ENCODE data around the gene TMEM141. TPM values are rescaled to one million over a fixed set of nuclear protein-coding genes. Genes with fewer than 3 reads are reported as not detected.

Gene TMEM141
- total RNA-seq, 1 donor from 2014 or later, result 29.2 TPM

DNA sequence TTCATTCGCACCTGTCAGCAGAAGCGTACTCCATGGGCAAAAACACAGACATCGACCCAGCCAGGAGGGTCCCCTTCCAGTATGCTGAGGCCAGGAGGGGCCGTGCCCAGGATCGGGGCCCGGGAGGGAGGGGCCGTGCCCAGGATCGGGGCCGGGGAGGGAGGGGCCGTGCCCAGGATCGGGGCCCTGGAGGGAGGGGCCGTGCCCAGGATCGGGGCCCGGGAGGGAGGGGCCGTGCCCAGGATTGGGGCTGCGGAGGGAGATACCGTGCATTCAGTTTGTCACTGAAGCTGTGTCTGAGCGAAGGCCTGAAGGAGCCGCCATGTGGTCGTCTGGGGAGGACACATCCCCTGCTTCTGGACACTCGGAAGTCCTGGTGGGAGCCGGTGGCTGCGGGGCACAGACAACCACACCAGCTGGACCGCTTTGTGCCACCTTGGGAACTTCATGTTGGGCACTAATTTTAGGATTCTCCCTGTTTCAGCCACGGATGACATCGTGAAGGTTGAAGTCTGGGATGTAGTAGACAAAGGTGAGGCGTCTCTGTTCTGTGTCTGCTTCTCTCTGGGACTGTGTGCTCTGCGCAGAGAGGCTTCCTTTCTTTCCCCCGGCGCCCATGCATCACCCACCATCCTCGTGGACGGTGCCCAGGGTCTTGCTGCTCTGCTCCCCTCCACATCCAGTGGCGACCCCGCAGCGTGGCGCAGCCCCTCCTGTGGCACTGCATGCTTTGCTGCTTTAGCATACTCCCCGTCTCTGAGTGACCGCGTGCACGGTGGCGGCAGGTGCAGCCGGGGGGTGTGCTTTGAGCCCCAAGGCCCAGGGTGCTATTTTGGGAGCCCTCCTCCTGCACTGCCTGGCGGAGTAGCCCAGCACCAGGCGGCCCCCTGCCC lies 34.4 kb downstream of the TMEM141 start:
- Mint-ChIP-seq H3K4me3 (ENCODE audit: unreplicated experiment) (no peak overlapping the region), H3K27ac (ENCODE audit: unreplicated experiment) (no peak overlapping the region), H3K36me3 (ENCODE audit: unreplicated experiment) (peaks cover 4% of the 10 kb centered on the region), H3K4me1 (ENCODE audit: unreplicated experiment) (peaks cover 4% of the 10 kb centered on the region), H3K9me3 (ENCODE audit: unreplicated experiment) (no peaks in the 10 kb centered on the region), H3K27me3 (ENCODE audit: unreplicated experiment) (no peaks in the 10 kb centered on the region)
- no peak for DNase-seq (ENCODE audit: extremely low spot score, unreplicated experiment)
- TF ChIP-seq CTCF (IDR thresholded peaks at IDR 0.05), result no peak

- no peaks in the 10 kb centered on the region for H3K27me3 Mint-ChIP-seq (ENCODE audit: unreplicated experiment)
- H3K4me1 Mint-ChIP-seq (ENCODE audit: unreplicated experiment), result no peaks in the 10 kb centered on the region
- no peak overlapping the region for H3K4me3 Mint-ChIP-seq (ENCODE audit: unreplicated experiment)
- H3K27ac Mint-ChIP-seq (ENCODE audit: unreplicated experiment), result no peak overlapping the region
- DNase-seq (ENCODE audit: extremely low spot score, unreplicated experiment), result no peak
- TF ChIP-seq CTCF (IDR thresholded peaks at IDR 0.05), result no peak
- no peaks in the 10 kb centered on the region for H3K9me3 Mint-ChIP-seq (ENCODE audit: unreplicated experiment)
- peaks cover 4% of the 10 kb centered on the region for H3K36me3 Mint-ChIP-seq (ENCODE audit: unreplicated experiment)
Observed at GRCh38 chr9:136826188-136826541, 35.0 kb downstream of the TMEM141 start.

GRCh38 chr9:136826703-136827582 lies 35.8 kb downstream of the TMEM141 start:
- H3K9me3 Mint-ChIP-seq (ENCODE audit: unreplicated experiment), result no peaks in the 10 kb centered on the region
- no peak for TF ChIP-seq CTCF (IDR thresholded peaks at IDR 0.05)
- no peak for DNase-seq (ENCODE audit: extremely low spot score, unreplicated experiment)
- no peaks in the 10 kb centered on the region for H3K4me1 Mint-ChIP-seq (ENCODE audit: unreplicated experiment)
- H3K27me3 Mint-ChIP-seq (ENCODE audit: unreplicated experiment), result no peaks in the 10 kb centered on the region
- no peak overlapping the region for H3K4me3 Mint-ChIP-seq (ENCODE audit: unreplicated experiment)
- no peak overlapping the region for H3K27ac Mint-ChIP-seq (ENCODE audit: unreplicated experiment)
- H3K36me3 Mint-ChIP-seq (ENCODE audit: unreplicated experiment), result peaks cover 7% of the 10 kb centered on the region

DNA sequence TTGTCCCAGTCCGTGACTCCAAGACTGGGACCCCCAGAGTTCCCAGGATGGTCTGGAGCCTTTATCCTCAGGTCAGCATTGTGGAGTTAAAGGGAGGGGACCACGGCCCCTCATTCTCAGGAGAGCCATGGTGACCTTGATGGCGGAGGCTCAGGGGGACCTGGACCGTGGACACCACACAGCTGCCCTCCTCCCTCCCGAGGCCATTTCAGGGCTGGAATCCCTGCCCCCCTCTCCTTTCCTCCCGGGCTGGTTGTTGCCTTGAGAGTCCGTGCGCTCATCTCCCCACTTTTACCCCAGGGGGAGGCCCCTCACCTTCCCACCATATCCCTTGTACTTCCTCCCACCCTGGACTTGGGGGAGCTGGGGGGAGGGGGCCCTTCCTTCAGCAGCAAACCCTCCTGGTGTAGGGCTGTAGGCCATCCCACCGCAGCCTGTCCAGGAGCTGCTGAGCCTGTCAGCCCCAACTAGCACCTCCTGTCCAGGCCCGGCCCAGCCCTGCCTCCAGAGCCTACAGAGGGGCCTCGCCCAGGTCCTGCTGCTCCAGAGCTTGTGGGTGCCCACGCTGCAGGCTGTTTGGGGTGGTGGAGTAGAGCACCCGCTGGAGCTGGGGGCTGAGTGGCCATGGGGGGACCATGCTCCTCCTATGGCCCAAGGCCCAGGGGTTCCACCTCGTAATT lies 36.8 kb downstream of the TMEM141 start:
- Mint-ChIP-seq H3K27me3 (ENCODE audit: unreplicated experiment) (no peaks in the 10 kb centered on the region), H3K4me3 (ENCODE audit: unreplicated experiment) (no peak overlapping the region), H3K9me3 (ENCODE audit: unreplicated experiment) (no peaks in the 10 kb centered on the region), H3K4me1 (ENCODE audit: unreplicated experiment) (no peaks in the 10 kb centered on the region), H3K27ac (ENCODE audit: unreplicated experiment) (no peak overlapping the region), H3K36me3 (ENCODE audit: unreplicated experiment) (peaks cover 11% of the 10 kb centered on the region)
- DNase-seq (ENCODE audit: extremely low spot score, unreplicated experiment), result no peak
- TF ChIP-seq CTCF (IDR thresholded peaks at IDR 0.05), result no peak

All from osteocyte (in vitro differentiated cells).